PC-3 (cell line): ENCODE data around the gene TMEM181. TPM values are rescaled to one million over a fixed set of nuclear protein-coding genes. Genes with fewer than 3 reads are reported as not detected.

ENCODE experiments used
- ATAC-seq: fragments of 200-7000 bp; cut with Tn5 transposase; 2 replicates; pipeline ENCODE4 v1.9.1; 2020; ENCODE audit warnings: mild to moderate bottlenecking, moderate library complexity
- BruUV-seq: library from RNA; stranded (reverse); fragments of 400-500 nt; replicated peaks from 2 replicates; lab custom pipeline; 2021; lab: Mats Ljungman, UMichigan
- CTCF ChIA-PET: fragments of 300-600 bp; sonication (Branson Sonifier 250); formaldehyde crosslinking; loops from one replicate; lab custom pipeline; 2022; ENCODE audit warnings: antibody characterized with exemption; lab: Charles Lee
- POLR2A ChIA-PET: fragments of 300-600 bp; sonication (Branson Sonifier 250); formaldehyde crosslinking; loops from one replicate; lab custom pipeline; 2022; ENCODE audit warnings: antibody characterized with exemption; ENCODE audit not compliant: unreplicated experiment; lab: Charles Lee
- DNase-seq: peaks from one replicate; pipeline ENCODE4 v3.0.0-alpha.2; 2015
- H2AFZ ChIP-seq: fragments of 300-600 bp; sonication (generic); 2 replicates; pipeline ENCODE4 v1.6.0; 2016; ENCODE audit warnings: antibody characterized with exemption, low read length
- H3F3A ChIP-seq: fragments of 300-600 bp; sonication (generic); one replicate; pipeline ENCODE4 v1.6.0; 2017; ENCODE audit warnings: antibody characterized with exemption, low read length, control low read depth, mild to moderate bottlenecking; ENCODE audit not compliant: unreplicated experiment
- H3K27ac ChIP-seq: fragments of 300-600 bp; sonication (generic); 2 replicates; pipeline ENCODE4 v1.5.1; 2016; ENCODE audit warnings: mild to moderate bottlenecking, low read length
- H3K27me3 ChIP-seq: fragments of 300-600 bp; sonication (generic); 2 replicates; pipeline ENCODE4 v1.6.1; 2016; ENCODE audit warnings: low read length, mixed read lengths
- H3K36me3 ChIP-seq: fragments of 300-600 bp; sonication (generic); 2 replicates; pipeline ENCODE4 v1.6.1; 2016; ENCODE audit warnings: low read depth, mixed run types, low read length, mixed read lengths
- H3K4me1 ChIP-seq: fragments of 300-600 bp; sonication (generic); 2 replicates; pipeline ENCODE4 v1.5.1; 2016; ENCODE audit warnings: low read length; ENCODE audit not compliant: insufficient read depth
- H3K4me2 ChIP-seq: fragments of 300-600 bp; sonication (generic); 2 replicates; pipeline ENCODE4 v1.6.0; 2016; ENCODE audit warnings: low read length
- H3K4me3 ChIP-seq: fragments of 300-600 bp; sonication (generic); 2 replicates; pipeline ENCODE4 v1.5.1; 2016; ENCODE audit warnings: mild to moderate bottlenecking, low read length, mixed read lengths
- H3K79me2 ChIP-seq: fragments of 300-600 bp; sonication (generic); 2 replicates; pipeline ENCODE4 v1.6.1; 2017; ENCODE audit warnings: low read length, mixed read lengths
- H3K9ac ChIP-seq: fragments of 300-600 bp; sonication (generic); 2 replicates; pipeline ENCODE4 v1.6.0; 2016; ENCODE audit warnings: mild to moderate bottlenecking, low read length
- H3K9me2 ChIP-seq: fragments of 300-600 bp; sonication (generic); replicated peaks from 2 replicates; pipeline ENCODE4 v1.6.1; 2016; ENCODE audit warnings: mixed run types, low read length, mixed read lengths
- H3K9me3 ChIP-seq: fragments of 300-600 bp; sonication (generic); 2 replicates; pipeline ENCODE4 v1.6.1; 2016; ENCODE audit warnings: low read length, mixed read lengths
- H4K20me1 ChIP-seq: fragments of 300-600 bp; sonication (generic); 2 replicates; pipeline ENCODE4 v1.6.1; 2016; ENCODE audit warnings: low read length, mixed read lengths
- CTCF ChIP-seq: fragments of 300-600 bp; sonication (generic); conservative IDR thresholded peaks from 2 replicates; pipeline ENCODE4 v1.5.1; 2017; ENCODE audit warnings: antibody characterized with exemption, low read depth, mild to moderate bottlenecking, low read length
- EZH2 ChIP-seq: fragments of 300-600 bp; sonication (generic); IDR thresholded peaks from one replicate; pipeline ENCODE4 v1.6.1; 2017; ENCODE audit warnings: antibody characterized with exemption, mild to moderate bottlenecking, low read length; ENCODE audit not compliant: unreplicated experiment
- EZH2phosphoT487 ChIP-seq: fragments of 300-600 bp; sonication (generic); IDR thresholded peaks from 2 replicates; pipeline ENCODE4 v1.6.1; 2018; ENCODE audit warnings: mild to moderate bottlenecking, antibody characterized with exemption, low read length, borderline replicate concordance
- intact Hi-C: fragments of 100-400 bp; cut with micrococcal nuclease; formaldehyde crosslinking; loops from 2 replicates; pipeline ENCODE4 v1.9.0; 2023
- total RNA-seq: library from RNA; depleted of rRNA; stranded (reverse); fragments of >200 nt; gene quantifications from 2 replicates; pipeline ENCODE4 v1.2.3, GENCODE V29; 2014

TMEM181 gene
- total RNA-seq, 1 experiment from 2014 or later: 13.7 TPM

DNA sequence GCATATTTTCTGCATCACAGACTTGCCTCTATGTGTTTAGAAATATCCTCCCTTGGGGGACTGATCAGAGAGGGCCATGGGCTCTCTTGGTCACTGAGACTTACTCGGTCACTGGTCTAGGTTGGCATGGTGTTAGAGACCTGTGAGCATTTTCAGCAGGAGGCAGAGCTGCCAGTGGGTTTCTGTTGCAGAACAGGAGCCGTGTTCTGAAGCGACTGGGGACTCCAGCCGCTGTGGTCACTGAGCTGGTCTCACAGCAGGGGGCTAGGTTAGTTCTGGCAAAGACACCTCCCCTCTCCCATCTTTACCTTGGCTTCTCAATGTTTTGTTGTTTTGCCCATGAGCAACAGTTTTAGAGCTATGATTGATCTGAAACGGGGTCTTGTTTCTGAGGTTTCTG is 8.7 kb downstream of the TMEM181 start:
- POLR2A ChIA-PET: no interaction called here
- no peak for ATAC-seq
- H3K27me3 ChIP-seq: no peaks in the 10 kb centered on the region
- no peaks in the 10 kb centered on the region for H3K9me3 ChIP-seq
- TF ChIP-seq CTCF (no peak), EZH2phosphoT487 (no peak), EZH2 (no peak)
- H3K9ac ChIP-seq: no peak overlapping the region
- H4K20me1 ChIP-seq: peaks cover 6% of the 10 kb centered on the region; the same call in 1 of the 2 replicates
- no peaks in the 10 kb centered on the region for H3F3A ChIP-seq
- CTCF ChIA-PET: no interaction called here
- peaks cover 15% of the 10 kb centered on the region for H3K4me1 ChIP-seq
- no peak overlapping the region for H3K4me3 ChIP-seq
- no peak for DNase-seq
- H3K36me3 ChIP-seq: no peaks in the 10 kb centered on the region
- H3K4me2 ChIP-seq: no peak overlapping the region
- H3K27ac ChIP-seq: no peak overlapping the region
- BruUV-seq: no TSS peak
- no peaks in the 10 kb centered on the region for H3K9me2 ChIP-seq
- intact Hi-C loops: no loop called here
- peaks cover 78% of the 10 kb centered on the region for H3K79me2 ChIP-seq
- no peak overlapping the region for H2AFZ ChIP-seq

GRCh38 chr6:158569036-158569435 is 9.1 kb downstream of the TMEM181 start:
- no TSS peak for BruUV-seq
- CTCF ChIA-PET: no interaction called here

More at GRCh38 chr6:158569036-158569435, 9.1 kb downstream of the TMEM181 start:
- Histone ChIP-seq H3K9me3 (no peaks in the 10 kb centered on the region), H3K4me1 (peaks cover 10% of the 10 kb centered on the region), H3K79me2 (peaks cover 74% of the 10 kb centered on the region), H3K4me3 (no peak overlapping the region), H3K9ac (no peak overlapping the region), H3K27ac (no peak overlapping the region), H3K27me3 (no peaks in the 10 kb centered on the region), H2AFZ (no peak overlapping the region), H3K4me2 (no peak overlapping the region), H3F3A (no peaks in the 10 kb centered on the region), H3K36me3 (no peaks in the 10 kb centered on the region), H3K9me2 (no peaks in the 10 kb centered on the region), H4K20me1 (peaks cover 1% of the 10 kb centered on the region; the same call in 1 of the 2 replicates)
- POLR2A ChIA-PET: no interaction called here
- DNase-seq (no peak), ATAC-seq (no peak)
- no peak for TF ChIP-seq CTCF
- no peak for TF ChIP-seq EZH2
- TF ChIP-seq EZH2phosphoT487: no peak
- intact Hi-C loops: no loop called here
